CD8-positive, alpha-beta memory T cell (primary cell): ENCODE measurements around the gene STAG3. TPM values are rescaled to one million over a fixed set of nuclear protein-coding genes. Genes with fewer than 3 reads are reported as not detected.

Experiments used
- CTCF ChIA-PET: fragments of 350-600 bp; sonication (Branson Sonifier 250); formaldehyde crosslinking; loops from one replicate; lab custom pipeline; 2021; ENCODE audit warnings: antibody characterized with exemption; lab: Charles Lee
- POLR2A ChIA-PET: fragments of 350-600 bp; sonication (Branson Sonifier 250); formaldehyde crosslinking; loops from one replicate; lab custom pipeline; 2021; ENCODE audit warnings: antibody characterized with exemption; lab: Charles Lee
- DNase-seq, 5 donors: peaks; one replicate each; pipeline versions ENCODE4 v3.0.0 to v3.0.0-alpha.2; 2020 to 2022; ENCODE audit warnings: mixed read lengths in 1 of 5
- H3K27ac ChIP-seq: one replicate; pipeline ENCODE4 v1.7.0; 2013; ENCODE audit warnings: low read depth, mild to moderate bottlenecking, low read length, moderate library complexity
- H3K27me3 ChIP-seq: 2 replicates; pipeline ENCODE4 v1.7.0; 2013; ENCODE audit warnings: low read length, mild to moderate bottlenecking; ENCODE audit not compliant: insufficient read depth, poor library complexity, severe bottlenecking
- H3K36me3 ChIP-seq: 2 replicates; pipeline ENCODE4 v1.7.0; 2013; ENCODE audit warnings: mild to moderate bottlenecking, low read length, moderate library complexity; ENCODE audit not compliant: insufficient read depth
- H3K4me1 ChIP-seq: 2 replicates; pipeline ENCODE4 v1.7.0; 2013; ENCODE audit warnings: mild to moderate bottlenecking, low read length, moderate library complexity; ENCODE audit not compliant: insufficient read depth
- H3K4me3 ChIP-seq: 2 replicates; pipeline ENCODE4 v1.7.0; 2013; ENCODE audit warnings: mild to moderate bottlenecking, low read length
- H3K9me3 ChIP-seq: 2 replicates; pipeline ENCODE4 v1.7.0; 2013; ENCODE audit warnings: mild to moderate bottlenecking, low read length
- H3K27ac Mint-ChIP-seq, 8 donors: one replicate each; pipeline ENCODE4 v1.8.0; 2020 to 2021; ENCODE audit warnings: mixed read lengths in 8 of 8, mild to moderate bottlenecking in 6 of 8, inconsistent platforms in 3 of 8, moderate library complexity in 3 of 8
- H3K27me3 Mint-ChIP-seq, 2 donors: one replicate each; pipeline ENCODE4 v1.8.0; 2020 to 2021; ENCODE audit warnings: mixed read lengths in 2 of 2, mild to moderate bottlenecking in 1 of 2, moderate library complexity in 1 of 2
- H3K36me3 Mint-ChIP-seq, 3 donors: one replicate each; pipeline ENCODE4 v1.8.0; 2020 to 2021; ENCODE audit warnings: mixed read lengths in 3 of 3, inconsistent platforms in 1 of 3, mild to moderate bottlenecking in 1 of 3
- H3K4me1 Mint-ChIP-seq, 3 donors: one replicate each; pipeline ENCODE4 v1.8.0; 2020 to 2021; ENCODE audit warnings: mixed read lengths in 3 of 3, inconsistent platforms in 1 of 3, mild to moderate bottlenecking in 1 of 3
- H3K4me3 Mint-ChIP-seq, 7 donors: one replicate each; pipeline ENCODE4 v1.8.0; 2020 to 2021; ENCODE audit warnings: mixed read lengths in 7 of 7, mild to moderate bottlenecking in 6 of 7, moderate library complexity in 4 of 7, inconsistent platforms in 2 of 7
- H3K9me3 Mint-ChIP-seq, 5 donors: one replicate each; pipeline ENCODE4 v1.8.0; 2020 to 2022; ENCODE audit warnings: mixed read lengths in 5 of 5, mild to moderate bottlenecking in 3 of 5, moderate library complexity in 2 of 5, inconsistent platforms in 1 of 5
- polyA plus RNA-seq: library from polyadenylated mRNA; unstranded; fragments of 300-500 nt; fragmentation: Illumina TruSeq; gene quantifications from one replicate; pipeline ENCODE4 v1.2.3, GENCODE V29; 2021
- total RNA-seq, 2 experiments: library from RNA; stranded (reverse); gene quantifications; one replicate each; pipeline ENCODE4 v1.2.3, GENCODE V29; 2021

Gene STAG3
- total and polyA plus RNA-seq, 3 experiments from 2014 or later = 1.5 to 5.1 (median 5.0) TPM

GRCh38 chr7:100148559-100149328 is 29.0 kb upstream of the STAG3 start, which contains the start of gene LAMTOR4:
TSS of gene LAMTOR4 (plus strand) at chr7:100148918. CDS start at chr7:100148973, 55 bp downstream.
- ChIA-PET POLR2A (interaction anchor here (0.6 to 2.6 kb wide), 14 partner anchors 9 to 726 kb away, joined by 3 to 23 read pairs (median 4); partner anchors contain the start of genes FBXO24, GAL3ST4, GPC2 and LRCH4), CTCF (interaction anchor here (0.6 to 2.9 kb wide), 8 partner anchors 10 to 69 kb away, joined by 3 to 23 read pairs (median 4); partner anchors contain the start of genes GPC2, STAG3 and TRAPPC14)
- Histone ChIP-seq H3K4me3 (peak within 1 kb of the TSS; percentile 83), H3K27ac (peak within 1 kb of the TSS; percentile 87), H3K27me3 (no peaks in the 10 kb centered on the region), H3K9me3 (no peaks in the 10 kb centered on the region), H3K36me3 (no peaks in the 10 kb centered on the region), H3K4me1 (peaks cover 29% of the 10 kb centered on the region)
- Mint-ChIP-seq H3K4me3 (peak within 1 kb of the TSS; percentile 82 to 99 (median 95)), H3K27ac (peak within 1 kb of the TSS; percentile 85 to 99 (median 96)), H3K4me1 (peaks cover 27 to 44% (median 43%) of the 10 kb centered on the region in 3 donors), H3K9me3 (no peaks in the 10 kb centered on the region), H3K36me3 (peaks cover 0 to 38% (median 13%) of the 10 kb centered on the region in 3 donors), H3K27me3 (no peaks in the 10 kb centered on the region)
- DNase-seq = peak; percentile 97 to 99 (median 98)

GRCh38 chr7:100152404-100152803 is 25.3 kb upstream of the STAG3 start:
- ChIA-PET POLR2A (interaction anchor here (0.5 to 1.1 kb wide), 2 partner anchors 23 to 67 kb away, joined by 3 read pairs; no protein-coding TSS in a partner anchor), CTCF (no interaction called here)
- Mint-ChIP-seq H3K4me1 (peaks cover 44 to 80% (median 69%) of the 10 kb centered on the region in 3 donors), H3K27me3 (no peaks in the 10 kb centered on the region), H3K36me3 (peaks cover 0 to 72% (median 13%) of the 10 kb centered on the region in 3 donors), H3K4me3 (peak overlapping the region in 2 of 7 donors; percentile 13 to 15), H3K9me3 (no peaks in the 10 kb centered on the region), H3K27ac (peak overlapping the region in 7 of 8 donors; percentile 13 to 81 (median 75))
- H3K9me3 ChIP-seq = no peaks in the 10 kb centered on the region
- no peak overlapping the region for H3K27ac ChIP-seq
- no peak overlapping the region for H3K4me3 ChIP-seq
- peaks cover 13% of the 10 kb centered on the region for H3K36me3 ChIP-seq
- no peak for DNase-seq
- H3K4me1 ChIP-seq = peaks cover 49% of the 10 kb centered on the region
- H3K27me3 ChIP-seq = no peaks in the 10 kb centered on the region

- H3K36me3 ChIP-seq = peaks cover 13% of the 10 kb centered on the region
- Mint-ChIP-seq H3K27me3 (no peaks in the 10 kb centered on the region), H3K4me3 (peak overlapping the region in 1 of 7 donors; percentile 77), H3K27ac (peak overlapping the region in 4 of 8 donors; percentile 13 to 79 (median 42)), H3K36me3 (peaks cover 0 to 76% (median 13%) of the 10 kb centered on the region in 3 donors), H3K9me3 (no peaks in the 10 kb centered on the region), H3K4me1 (peaks cover 48 to 81% (median 73%) of the 10 kb centered on the region in 3 donors)
- POLR2A ChIA-PET = interaction anchor here (1.0 kb wide), 1 partner anchor 10 kb away, joined by 3 read pairs; no protein-coding TSS in a partner anchor
- no peaks in the 10 kb centered on the region for H3K27me3 ChIP-seq
- H3K9me3 ChIP-seq = no peaks in the 10 kb centered on the region
- H3K4me1 ChIP-seq = peaks cover 51% of the 10 kb centered on the region
- no peak overlapping the region for H3K4me3 ChIP-seq
- DNase-seq = no peak
- CTCF ChIA-PET = no interaction called here
- no peak overlapping the region for H3K27ac ChIP-seq
Measured at GRCh38 chr7:100152937-100153666, 24.6 kb upstream of the STAG3 start.

- Mint-ChIP-seq H3K4me3 (peak overlapping the region in 2 of 7 donors; percentile 44 to 77), H3K4me1 (peaks cover 42 to 77% (median 64%) of the 10 kb centered on the region in 3 donors), H3K9me3 (no peaks in the 10 kb centered on the region), H3K27ac (peak overlapping the region in 6 of 8 donors; percentile 6 to 82 (median 40)), H3K36me3 (peaks cover 0 to 72% (median 13%) of the 10 kb centered on the region in 3 donors), H3K27me3 (no peaks in the 10 kb centered on the region)
- POLR2A ChIA-PET = interaction anchor here (1.0 kb wide), 1 partner anchor 9 kb away, joined by 3 read pairs; no protein-coding TSS in a partner anchor
- H3K27me3 ChIP-seq = no peaks in the 10 kb centered on the region
- no peak overlapping the region for H3K4me3 ChIP-seq
- H3K9me3 ChIP-seq = no peaks in the 10 kb centered on the region
- H3K36me3 ChIP-seq = peaks cover 13% of the 10 kb centered on the region
- CTCF ChIA-PET = interaction anchor here (6.1 kb wide), 1 partner anchor 13 kb away, joined by 22 read pairs; the partner anchor contains the start of gene GAL3ST4
- no peak for DNase-seq
- H3K4me1 ChIP-seq = peaks cover 51% of the 10 kb centered on the region
- no peak overlapping the region for H3K27ac ChIP-seq
Measured at GRCh38 chr7:100153708-100154535, 23.8 kb upstream of the STAG3 start.

- H3K9me3 Mint-ChIP-seq = no peaks in the 10 kb centered on the region
- H3K36me3 Mint-ChIP-seq = peaks cover 0 to 67% (median 13%) of the 10 kb centered on the region in 3 donors
- no peaks in the 10 kb centered on the region for H3K27me3 Mint-ChIP-seq
- H3K36me3 ChIP-seq = peaks cover 13% of the 10 kb centered on the region
- peak overlapping the region in 2 of 8 donors; percentile 68 to 71 for H3K27ac Mint-ChIP-seq
- POLR2A ChIA-PET = no interaction called here
- H3K4me1 ChIP-seq = peaks cover 53% of the 10 kb centered on the region
- peak overlapping the region in 2 of 7 donors; percentile 56 to 84 for H3K4me3 Mint-ChIP-seq
- H3K27ac ChIP-seq = no peak overlapping the region
- H3K9me3 ChIP-seq = no peaks in the 10 kb centered on the region
- no peak for DNase-seq
- H3K27me3 ChIP-seq = no peaks in the 10 kb centered on the region
- no peak overlapping the region for H3K4me3 ChIP-seq
- peaks cover 40 to 76% (median 64%) of the 10 kb centered on the region in 3 donors for H3K4me1 Mint-ChIP-seq
- CTCF ChIA-PET = interaction anchor here (0.8 to 6.1 kb wide), 2 partner anchors 12 to 22 kb away, joined by 3 to 22 read pairs; partner anchors contain the start of gene GAL3ST4
Measured at GRCh38 chr7:100154651-100155491, 22.8 kb upstream of the STAG3 start.

- peaks cover 0 to 61% (median 7%) of the 10 kb centered on the region in 3 donors for H3K36me3 Mint-ChIP-seq
- Histone ChIP-seq H3K4me3 (no peak overlapping the region), H3K27ac (no peak overlapping the region), H3K9me3 (no peaks in the 10 kb centered on the region), H3K27me3 (no peaks in the 10 kb centered on the region), H3K4me1 (peaks cover 44% of the 10 kb centered on the region), H3K36me3 (peaks cover 13% of the 10 kb centered on the region)
- no peaks in the 10 kb centered on the region for H3K27me3 Mint-ChIP-seq
- peak overlapping the region in 6 of 8 donors; percentile 12 to 86 (median 70) for H3K27ac Mint-ChIP-seq
- ChIA-PET CTCF (interaction anchor here (0.8 to 6.1 kb wide), 5 partner anchors 11 to 34 kb away, joined by 3 to 22 read pairs (median 6); partner anchors contain the start of gene GAL3ST4), POLR2A (interaction anchor here (0.5 to 1.5 kb wide), 2 partner anchors 11 to 826 kb away, joined by 3 to 4 read pairs; no protein-coding TSS in a partner anchor)
- no peaks in the 10 kb centered on the region for H3K9me3 Mint-ChIP-seq
- DNase-seq = no peak
- H3K4me1 Mint-ChIP-seq = peaks cover 33 to 68% (median 55%) of the 10 kb centered on the region in 3 donors
- peak overlapping the region in 6 of 7 donors; percentile 20 to 87 (median 68) for H3K4me3 Mint-ChIP-seq
Measured at GRCh38 chr7:100155553-100156317, 22.0 kb upstream of the STAG3 start.
